HL-60 (cell line): ENCODE measurements around the gene TMEM245.

Source experiments
- POLR2AphosphoS5 ChIP-seq: IDR thresholded peaks from 2 replicates; pipeline ENCODE4 v1.6.1; 2012; ENCODE audit warnings: low read depth
- SPI1 ChIP-seq: IDR thresholded peaks from 2 replicates; pipeline ENCODE4 v1.6.1; 2012; ENCODE audit warnings: low read depth, mild to moderate bottlenecking, borderline replicate concordance
- TF ChIP-seq, protein P1 (sequence below): IDR thresholded peaks from one replicate; pipeline ENCODE4 v1.5.1; 2011; ENCODE audit warnings: low read length, control low read depth, inconsistent platforms; ENCODE audit not compliant: insufficient read depth
- TF ChIP-seq, protein P2 (sequence below): IDR thresholded peaks from 2 replicates; pipeline ENCODE4 v1.6.1; 2012; ENCODE audit warnings: low read depth; ENCODE audit not compliant: insufficient replicate concordance

GRCh38 chr9:109060191-109060590 lies 59.6 kb downstream of the TMEM245 start:
- TF ChIP-seq SPI1 (no peak), POLR2AphosphoS5 (no peak)
- TF ChIP-seq, protein P1, sequence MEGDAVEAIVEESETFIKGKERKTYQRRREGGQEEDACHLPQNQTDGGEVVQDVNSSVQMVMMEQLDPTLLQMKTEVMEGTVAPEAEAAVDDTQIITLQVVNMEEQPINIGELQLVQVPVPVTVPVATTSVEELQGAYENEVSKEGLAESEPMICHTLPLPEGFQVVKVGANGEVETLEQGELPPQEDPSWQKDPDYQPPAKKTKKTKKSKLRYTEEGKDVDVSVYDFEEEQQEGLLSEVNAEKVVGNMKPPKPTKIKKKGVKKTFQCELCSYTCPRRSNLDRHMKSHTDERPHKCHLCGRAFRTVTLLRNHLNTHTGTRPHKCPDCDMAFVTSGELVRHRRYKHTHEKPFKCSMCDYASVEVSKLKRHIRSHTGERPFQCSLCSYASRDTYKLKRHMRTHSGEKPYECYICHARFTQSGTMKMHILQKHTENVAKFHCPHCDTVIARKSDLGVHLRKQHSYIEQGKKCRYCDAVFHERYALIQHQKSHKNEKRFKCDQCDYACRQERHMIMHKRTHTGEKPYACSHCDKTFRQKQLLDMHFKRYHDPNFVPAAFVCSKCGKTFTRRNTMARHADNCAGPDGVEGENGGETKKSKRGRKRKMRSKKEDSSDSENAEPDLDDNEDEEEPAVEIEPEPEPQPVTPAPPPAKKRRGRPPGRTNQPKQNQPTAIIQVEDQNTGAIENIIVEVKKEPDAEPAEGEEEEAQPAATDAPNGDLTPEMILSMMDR: no peak
- TF ChIP-seq, protein P2, sequence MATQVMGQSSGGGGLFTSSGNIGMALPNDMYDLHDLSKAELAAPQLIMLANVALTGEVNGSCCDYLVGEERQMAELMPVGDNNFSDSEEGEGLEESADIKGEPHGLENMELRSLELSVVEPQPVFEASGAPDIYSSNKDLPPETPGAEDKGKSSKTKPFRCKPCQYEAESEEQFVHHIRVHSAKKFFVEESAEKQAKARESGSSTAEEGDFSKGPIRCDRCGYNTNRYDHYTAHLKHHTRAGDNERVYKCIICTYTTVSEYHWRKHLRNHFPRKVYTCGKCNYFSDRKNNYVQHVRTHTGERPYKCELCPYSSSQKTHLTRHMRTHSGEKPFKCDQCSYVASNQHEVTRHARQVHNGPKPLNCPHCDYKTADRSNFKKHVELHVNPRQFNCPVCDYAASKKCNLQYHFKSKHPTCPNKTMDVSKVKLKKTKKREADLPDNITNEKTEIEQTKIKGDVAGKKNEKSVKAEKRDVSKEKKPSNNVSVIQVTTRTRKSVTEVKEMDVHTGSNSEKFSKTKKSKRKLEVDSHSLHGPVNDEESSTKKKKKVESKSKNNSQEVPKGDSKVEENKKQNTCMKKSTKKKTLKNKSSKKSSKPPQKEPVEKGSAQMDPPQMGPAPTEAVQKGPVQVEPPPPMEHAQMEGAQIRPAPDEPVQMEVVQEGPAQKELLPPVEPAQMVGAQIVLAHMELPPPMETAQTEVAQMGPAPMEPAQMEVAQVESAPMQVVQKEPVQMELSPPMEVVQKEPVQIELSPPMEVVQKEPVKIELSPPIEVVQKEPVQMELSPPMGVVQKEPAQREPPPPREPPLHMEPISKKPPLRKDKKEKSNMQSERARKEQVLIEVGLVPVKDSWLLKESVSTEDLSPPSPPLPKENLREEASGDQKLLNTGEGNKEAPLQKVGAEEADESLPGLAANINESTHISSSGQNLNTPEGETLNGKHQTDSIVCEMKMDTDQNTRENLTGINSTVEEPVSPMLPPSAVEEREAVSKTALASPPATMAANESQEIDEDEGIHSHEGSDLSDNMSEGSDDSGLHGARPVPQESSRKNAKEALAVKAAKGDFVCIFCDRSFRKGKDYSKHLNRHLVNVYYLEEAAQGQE: no peak
